HG03354 (cell line): ENCODE data around the gene MAP3K14.

Experiments
- ATAC-seq: cut with Tn5 transposase; IDR thresholded peaks from one replicate; pipeline ENCODE4 v1.9.1; 2021; ENCODE audit warnings: mild to moderate bottlenecking; ENCODE audit not compliant: unreplicated experiment, poor library complexity, severe bottlenecking

The MAP3K14 gene

DNA sequence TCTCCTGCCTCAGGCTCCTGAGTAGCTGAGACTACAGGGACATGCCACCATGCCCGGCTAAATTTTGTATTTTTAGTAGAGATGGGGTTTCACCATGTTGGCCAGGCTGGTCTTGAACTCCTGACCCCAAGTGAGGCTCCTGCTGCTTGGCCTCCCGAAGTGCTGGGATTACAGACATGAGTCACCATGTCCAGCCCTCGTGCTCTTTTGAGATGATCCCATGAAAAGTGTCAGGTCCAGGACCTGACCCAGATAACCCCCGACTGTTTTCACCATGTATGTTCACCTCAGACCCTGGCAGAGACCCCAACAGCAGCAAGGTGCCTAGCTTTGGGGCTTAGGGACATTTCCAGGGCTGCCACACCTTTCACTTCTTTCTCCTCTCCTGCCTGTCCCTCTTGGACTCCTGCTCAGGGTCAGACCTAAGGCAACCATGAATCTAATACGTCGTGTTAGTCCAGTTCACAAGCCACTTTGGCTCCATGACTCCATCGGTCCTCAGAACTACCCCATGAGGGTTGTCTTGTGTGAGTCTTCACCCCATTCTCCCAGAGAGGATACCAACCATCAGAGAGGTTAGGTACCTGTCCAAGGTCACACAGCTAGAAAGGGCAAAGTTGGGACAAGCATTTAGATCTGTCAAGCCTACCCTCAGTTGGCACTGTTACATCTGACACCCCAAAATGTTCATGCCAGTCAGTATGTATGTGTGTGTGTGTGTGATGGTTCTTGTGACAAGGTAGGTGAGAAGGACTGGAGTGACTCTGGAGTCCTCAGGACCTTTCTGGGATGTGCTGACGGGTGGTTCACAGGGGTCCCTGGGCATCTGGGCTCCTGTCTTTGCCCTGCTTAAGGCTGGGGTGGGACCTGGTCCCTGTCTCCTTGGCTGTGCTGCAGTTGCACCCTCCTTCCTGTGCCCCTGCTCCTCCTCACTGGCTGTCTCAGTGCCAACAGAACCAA, 23.1 kb upstream of the MAP3K14 start:
- no peak for ATAC-seq

DNA sequence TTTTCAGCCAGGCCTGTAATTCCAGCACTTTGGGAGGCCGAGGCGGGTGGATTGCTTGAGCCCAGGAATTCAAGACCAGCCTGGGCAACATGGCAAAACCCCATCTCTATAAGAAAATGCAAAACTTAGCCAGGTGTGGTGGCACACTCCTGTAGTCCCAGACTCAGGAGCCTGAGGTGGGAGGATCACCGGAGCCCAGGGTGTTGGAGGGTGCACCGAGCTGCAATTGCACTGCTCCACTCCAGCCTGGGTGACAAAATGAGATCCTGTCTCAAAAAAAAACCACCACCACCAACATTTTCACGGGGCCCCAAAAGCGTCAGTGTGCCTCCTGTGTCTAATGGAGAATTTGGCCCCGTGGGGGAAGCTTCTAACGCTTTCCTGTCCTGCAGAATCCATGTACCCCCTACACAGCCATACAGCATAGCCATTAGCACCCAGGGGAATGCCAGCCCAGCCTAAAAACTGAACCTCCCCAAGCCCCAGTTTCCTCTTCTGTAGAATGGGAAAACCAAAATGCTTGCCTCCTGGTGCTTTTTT, 22.2 kb upstream of the MAP3K14 start:
- no peak for ATAC-seq

GRCh38 chr17:45338023-45338781, 21.4 kb upstream of the MAP3K14 start:
- ATAC-seq, result no peak

GRCh38 chr17:45336390-45337182, 19.8 kb upstream of the MAP3K14 start:
- ATAC-seq, result no peak

GRCh38 chr17:45335721-45336120, 18.9 kb upstream of the MAP3K14 start:
- no peak for ATAC-seq

GRCh38 chr17:45334701-45335677, 18.2 kb upstream of the MAP3K14 start:
- ATAC-seq, result no peak

DNA sequence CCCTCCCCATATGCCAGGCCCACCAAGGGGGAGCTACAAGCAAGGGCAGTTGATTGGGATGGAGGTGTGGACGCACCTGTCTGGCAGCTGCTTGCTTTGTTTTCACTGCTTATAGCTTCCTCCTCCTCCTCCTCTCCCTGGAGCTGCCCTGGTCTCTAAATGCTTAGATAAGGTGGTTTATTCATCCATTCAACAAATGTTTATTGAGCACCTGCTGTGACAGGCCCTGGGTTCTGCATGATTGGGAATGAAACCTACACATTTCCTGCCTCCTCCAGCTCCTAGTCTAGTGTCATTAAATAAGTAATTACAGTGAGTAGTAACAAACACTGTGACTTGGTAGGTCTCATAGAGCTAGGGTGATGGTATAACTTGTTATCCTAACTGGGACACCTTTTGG, 17.4 kb upstream of the MAP3K14 start:
- ATAC-seq, result no peak

DNA sequence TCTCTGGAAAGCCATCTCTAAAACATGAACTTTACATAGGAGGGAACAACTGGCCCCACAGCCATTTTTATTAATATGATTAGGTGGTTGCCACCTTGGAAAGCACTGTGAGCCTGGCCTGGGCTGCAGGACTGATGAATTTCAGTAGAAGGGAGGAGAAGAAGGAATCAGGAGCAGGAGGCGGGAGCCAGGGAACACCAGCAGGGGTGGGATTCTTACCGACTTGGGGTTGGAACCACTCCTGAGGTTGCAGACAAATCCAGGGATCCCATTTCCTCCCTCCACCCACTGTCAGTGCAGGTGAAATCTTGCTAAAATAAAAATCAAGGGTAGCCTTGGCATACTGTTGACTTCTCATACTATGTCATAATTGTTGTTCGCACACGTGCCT, 16.9 kb upstream of the MAP3K14 start:
- ATAC-seq, result no peak

- ATAC-seq, result peak; percentile 40
Measured at GRCh38 chr17:45332989-45333701, 16.3 kb upstream of the MAP3K14 start.

DNA sequence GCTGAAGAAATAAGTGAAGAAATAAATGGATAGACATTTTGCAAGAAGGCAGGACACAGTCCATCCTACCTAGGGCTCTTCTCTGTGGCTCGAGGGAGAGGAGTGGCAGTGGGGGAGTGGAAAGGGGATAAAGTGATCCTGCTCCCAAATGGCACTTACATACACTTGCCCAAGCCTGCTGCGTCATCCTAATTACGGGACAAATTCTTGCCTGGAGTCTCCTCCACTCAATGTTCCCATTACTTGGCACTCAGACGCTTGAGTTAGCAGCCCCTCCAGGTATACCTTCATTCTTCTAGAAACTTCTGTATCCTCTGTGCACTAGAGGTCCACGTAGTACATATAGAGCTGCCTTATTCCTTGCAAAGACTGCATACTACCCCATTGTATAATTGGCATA, 15.7 kb upstream of the MAP3K14 start:
- no peak for ATAC-seq

GRCh38 chr17:45326626-45327025, 9.8 kb upstream of the MAP3K14 start:
- no peak for ATAC-seq

DNA sequence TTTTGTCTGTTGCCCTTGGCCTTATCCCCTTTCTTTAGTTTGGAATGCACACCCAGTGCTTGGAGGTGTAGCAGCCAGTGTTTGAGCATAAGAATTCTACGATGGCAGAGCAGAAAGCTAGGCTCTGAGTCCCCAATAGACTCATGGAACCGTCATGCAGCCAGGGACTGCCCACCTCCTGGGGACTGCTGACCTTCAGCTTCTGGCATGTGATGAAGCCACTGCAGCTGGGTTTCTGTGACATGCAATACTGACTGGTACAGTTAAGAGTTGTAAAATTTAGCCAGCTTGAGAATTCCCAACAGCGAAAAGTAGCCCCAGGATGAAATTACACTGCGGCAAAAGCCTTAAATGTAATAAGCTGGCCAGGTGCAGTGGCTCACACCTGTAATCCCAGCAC, 9.0 kb upstream of the MAP3K14 start:
- ATAC-seq, result no peak

- ATAC-seq, result no peak
Measured at GRCh38 chr17:45324336-45324735, 7.5 kb upstream of the MAP3K14 start.

- ATAC-seq, result no peak
Measured at GRCh38 chr17:45322168-45322567, 5.3 kb upstream of the MAP3K14 start.

DNA sequence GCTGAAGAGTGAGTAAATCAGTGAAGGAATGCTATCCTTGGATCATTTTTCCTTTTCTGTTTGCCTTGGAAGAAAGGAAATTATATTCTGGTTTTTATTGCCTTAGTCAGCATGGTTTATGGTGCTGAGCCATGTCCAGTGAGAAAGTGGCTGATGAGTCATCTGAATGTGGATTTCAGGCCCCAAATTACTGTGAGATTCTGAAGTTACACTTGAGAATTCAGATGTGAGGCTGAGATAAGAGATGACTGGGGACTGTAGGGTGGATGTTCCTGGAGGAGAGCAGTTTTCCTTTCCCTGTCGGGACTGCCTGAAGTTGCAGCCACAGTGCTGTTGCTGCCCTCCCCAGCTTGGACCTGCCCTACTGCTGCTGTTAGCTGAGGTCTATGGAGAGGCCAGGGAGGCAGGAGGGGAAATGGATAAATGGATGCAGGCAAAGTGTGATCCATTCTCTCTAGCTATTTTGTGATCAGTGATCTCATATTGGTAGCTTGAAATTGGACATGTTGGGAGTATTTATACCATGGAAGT, 4.2 kb upstream of the MAP3K14 start:
- no peak for ATAC-seq

DNA sequence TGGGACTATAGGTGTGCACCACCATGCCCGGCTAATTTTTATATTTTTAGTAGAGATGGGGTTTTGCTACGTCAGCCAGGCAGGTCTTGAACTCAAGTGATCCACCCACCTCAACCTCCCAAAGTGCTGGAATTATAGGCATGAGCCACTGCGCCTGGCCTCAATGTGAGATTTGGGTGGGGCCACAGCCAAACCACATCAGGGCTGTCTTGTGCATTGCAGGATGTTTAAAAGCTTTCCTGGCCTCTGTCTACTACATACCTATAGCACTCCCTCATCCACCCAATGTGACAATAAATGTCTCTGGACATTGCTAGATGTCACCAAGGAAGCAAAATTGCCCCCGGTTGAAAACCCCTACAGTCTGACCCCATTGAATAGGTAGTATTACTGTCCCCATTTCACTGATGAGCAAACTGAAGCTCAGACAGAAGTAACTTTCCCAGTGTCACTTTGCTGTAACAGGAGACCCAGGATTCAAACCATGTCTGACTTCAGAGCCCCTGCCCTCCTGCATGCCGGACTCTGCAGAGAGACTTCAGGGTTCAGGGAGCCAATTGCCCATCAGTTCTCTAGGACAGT, 3.6 kb upstream of the MAP3K14 start:
- ATAC-seq, result no peak

- ATAC-seq, result no peak
Measured at GRCh38 chr17:45319239-45319703, 2.5 kb upstream of the MAP3K14 start.
